GM18526 (cell line): ENCODE data around the gene SUMO3.

Experiments
- POLR2A ChIP-seq: IDR thresholded peaks from 3 replicates; pipeline ENCODE4 v1.6.1; 2011; ENCODE audit not compliant: insufficient read length; ENCODE audit errors: extremely low read depth

SUMO3 gene

DNA sequence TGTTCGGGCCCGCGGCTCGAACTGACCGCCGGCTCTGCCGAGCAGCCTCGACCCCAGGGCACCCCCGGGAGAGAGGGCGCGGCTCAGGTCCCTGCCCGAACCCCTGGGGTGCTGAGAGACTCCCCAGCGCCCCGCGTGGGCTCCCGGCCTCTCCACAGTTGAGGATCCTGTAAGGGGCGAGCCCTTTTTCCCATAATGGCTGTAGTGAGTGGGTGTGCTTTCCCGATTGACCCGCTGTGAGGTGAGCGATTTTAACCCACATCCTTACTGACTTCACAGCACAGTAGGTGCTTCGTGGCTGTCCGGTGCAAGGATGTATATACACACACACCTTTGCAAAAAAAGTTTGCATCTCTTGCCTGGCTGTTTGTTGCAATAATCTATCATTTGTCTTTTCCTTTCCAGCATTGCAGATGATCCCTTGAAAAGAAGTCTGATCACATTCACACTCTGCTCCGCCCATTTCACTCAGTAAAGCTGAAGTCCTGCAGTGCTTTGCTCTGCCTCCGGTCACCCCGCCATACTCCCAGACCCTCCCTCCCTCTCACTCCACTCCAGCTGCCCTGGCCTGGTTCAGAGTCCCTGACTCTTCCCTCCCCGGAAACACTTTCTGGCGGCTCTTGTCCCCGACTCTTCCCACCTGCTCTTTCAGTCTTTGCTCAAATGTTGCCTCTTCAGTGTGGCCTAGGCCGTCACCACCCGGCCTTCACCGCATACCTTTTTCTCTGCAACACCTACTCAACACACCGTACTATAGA, 15.3 kb downstream of the SUMO3 start:
- peak; percentile 15 for TF ChIP-seq POLR2A

DNA sequence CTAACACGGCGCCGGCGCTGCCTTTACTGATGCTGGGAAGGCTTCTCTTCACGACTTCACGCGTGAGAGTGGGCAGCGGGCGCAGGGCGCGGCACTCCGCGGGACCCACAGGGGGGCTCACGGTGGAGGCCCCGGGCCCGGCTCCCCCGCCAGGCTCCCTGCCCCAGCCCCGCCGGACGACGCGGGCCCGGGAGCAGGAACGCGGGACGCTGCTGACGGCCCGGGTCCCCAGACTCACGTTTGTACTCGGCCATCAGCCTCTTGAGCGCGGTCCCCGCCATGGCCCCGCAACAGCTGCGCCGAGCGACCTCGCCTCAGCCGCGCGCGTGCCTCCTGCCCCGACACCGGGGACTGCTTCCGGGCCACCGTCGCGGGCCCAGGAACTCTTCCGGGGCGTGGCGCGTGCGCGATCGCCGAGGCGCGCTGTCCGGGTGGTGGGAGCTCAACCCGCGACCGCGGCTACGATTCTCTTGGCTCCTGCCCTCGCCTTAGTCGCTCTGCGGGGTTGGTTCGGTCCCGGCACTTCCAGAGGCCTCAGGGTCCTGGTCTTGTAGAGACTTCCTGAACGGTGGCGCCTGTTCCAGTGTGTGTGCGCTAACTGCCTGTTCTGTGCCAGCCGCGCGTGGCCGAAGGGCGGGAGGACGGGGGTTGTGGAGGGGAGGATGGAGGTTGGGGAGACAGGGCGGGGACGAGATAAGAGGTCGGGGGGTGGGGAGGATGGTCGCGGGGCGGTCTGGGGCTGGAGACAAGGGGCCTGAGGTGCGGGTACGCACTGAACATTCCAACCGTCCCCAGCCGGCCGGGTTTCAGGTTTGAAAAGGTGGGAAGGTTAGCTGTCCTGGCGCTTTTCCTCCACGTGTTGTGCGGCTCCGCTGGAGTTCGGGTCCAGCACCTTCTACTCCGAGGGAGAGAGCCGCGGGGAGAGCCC, 16.1 kb downstream of the SUMO3 start, which contains the start of gene UBE2G2:
Gene UBE2G2, minus strand, starts transcription at position 353 of the 928 bp plus-strand sequence. Its CDS starts 72 bp downstream, at position 281.
- TF ChIP-seq POLR2A: peak; percentile 91

DNA sequence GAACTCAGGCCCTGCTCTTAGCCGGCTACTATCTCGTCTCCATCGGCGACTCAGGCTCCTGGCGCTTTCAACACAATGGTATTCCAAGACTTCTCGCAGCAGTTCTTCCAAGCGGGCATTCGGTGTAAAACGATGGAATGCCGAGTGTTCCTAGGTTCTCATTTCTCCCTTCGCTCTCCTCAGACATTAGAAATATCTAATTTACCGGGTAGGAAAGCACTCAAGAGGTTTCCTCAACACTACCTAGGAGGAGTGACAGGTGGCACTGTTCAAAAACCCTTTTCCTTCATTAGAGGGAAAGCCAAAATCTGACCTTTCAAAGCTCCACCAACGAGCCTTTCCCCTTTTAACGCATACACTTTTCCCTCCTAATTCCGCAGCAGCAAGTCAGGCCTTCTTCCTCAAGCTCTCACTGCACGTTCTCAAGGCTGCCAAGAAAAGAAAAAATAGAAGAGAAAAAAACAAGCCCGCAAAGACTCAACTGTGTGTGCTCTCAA, 16.8 kb downstream of the SUMO3 start:
- TF ChIP-seq POLR2A: no peak

DNA sequence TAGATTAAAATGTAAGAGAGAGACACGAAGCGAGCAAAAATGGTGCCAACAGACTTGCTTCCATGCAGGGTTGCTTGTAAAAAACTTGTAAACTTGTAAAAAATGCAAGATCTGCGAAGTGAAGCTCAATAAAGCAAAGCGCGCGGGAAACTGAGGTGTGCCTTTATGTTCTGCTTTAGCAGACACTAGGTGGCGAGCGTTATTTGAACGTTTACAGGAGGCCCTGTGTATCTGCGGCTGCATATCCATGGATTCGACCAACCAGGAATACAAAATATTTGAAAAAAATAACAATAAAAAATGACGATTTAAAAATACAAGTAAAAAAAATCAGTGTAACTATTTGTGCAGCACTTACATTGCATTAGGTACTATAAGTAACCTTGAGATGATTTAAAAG, 17.8 kb downstream of the SUMO3 start:
- TF ChIP-seq POLR2A: no peak

DNA sequence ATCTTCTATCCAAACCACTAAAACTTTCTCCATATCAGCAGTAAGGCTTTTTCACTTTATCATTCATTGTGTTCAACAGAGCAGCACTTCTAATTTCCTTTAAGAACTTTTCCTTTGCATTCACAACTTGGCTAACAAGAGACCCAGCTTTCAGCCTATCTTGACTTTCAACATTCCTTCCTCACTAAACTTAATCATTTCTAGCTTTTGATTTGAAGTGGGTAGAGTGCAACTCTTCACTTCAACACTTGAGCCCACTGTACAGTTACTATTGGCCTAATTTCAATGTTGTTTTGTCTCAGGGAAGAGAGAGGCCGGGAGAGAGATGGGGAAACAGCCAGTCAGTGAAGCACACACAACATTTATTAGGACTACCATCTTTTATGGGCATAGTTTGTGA, 18.2 kb downstream of the SUMO3 start:
- no peak for TF ChIP-seq POLR2A

DNA sequence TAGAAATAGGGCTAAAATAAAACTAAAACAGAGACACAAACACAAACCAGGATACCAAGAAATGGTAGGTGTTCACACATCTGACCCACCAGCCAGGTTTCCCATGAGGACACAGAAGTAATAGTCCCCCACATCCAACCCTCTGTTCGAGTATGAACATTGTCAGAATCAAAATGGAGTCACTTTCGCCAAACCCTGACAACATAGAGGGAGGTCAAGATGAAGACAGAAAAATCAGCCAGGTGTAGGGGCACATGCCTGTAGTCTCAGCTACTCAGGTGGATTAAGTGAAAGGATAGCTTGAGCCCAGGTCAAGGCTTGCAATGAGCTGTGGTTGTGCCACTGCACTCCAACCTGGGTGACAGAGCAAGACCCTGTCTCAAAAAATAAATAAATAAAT, 20.1 kb downstream of the SUMO3 start:
- no peak for TF ChIP-seq POLR2A

DNA sequence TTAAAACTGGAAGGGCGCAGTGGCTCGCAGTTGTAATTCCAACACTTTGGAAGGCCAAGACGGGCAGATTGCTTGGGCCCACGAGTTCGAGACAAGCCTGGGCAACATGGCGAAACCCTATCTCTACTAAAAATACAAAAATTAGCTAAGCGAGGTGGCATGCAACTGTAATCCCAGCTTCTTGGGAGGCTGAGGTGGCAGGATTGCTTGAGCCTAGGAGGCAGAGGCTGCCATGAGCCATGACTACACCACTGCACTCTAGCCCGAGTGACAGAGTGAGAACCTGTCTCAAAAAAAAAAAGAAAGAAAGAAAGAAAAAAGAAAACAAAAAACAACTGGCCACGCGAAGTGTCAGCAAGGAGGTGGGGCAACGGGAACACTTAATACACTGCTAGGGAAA, 22.5 kb downstream of the SUMO3 start:
- no peak for TF ChIP-seq POLR2A

DNA sequence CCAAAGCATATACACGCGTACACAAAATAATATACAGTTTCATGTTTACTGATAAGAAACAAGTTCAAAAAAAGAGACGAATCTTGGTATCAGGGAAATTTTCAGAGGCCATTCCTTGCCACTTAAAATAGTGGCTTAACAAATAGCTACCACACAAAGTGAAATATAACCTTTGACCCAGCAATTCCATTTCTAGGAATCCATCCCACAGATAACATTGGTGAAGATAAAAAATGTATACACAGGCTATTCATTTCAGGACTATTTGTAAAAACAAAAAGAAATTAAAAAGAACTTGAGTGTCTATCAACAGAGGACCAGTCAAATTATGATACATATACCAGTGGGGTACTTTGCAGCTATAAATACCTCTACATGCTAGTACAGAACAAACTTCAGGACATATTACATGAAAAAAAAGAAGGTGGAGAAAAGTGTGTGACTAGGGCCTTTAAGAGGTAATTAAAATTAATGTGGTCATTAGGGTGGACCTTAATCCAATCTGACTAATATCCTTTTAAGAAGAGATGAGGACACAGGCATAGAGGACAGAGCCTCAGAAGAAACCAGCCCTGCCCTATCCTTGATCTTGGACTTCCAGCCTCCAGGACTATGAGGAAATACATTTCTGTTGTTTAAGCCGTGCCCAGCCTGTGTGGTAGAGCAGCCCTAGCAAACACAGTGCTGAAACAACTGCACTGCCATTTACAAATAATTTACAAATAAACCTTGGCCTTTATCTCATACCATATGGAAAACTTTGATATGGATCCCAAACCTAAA, 24.1 kb downstream of the SUMO3 start:
- TF ChIP-seq POLR2A: no peak

DNA sequence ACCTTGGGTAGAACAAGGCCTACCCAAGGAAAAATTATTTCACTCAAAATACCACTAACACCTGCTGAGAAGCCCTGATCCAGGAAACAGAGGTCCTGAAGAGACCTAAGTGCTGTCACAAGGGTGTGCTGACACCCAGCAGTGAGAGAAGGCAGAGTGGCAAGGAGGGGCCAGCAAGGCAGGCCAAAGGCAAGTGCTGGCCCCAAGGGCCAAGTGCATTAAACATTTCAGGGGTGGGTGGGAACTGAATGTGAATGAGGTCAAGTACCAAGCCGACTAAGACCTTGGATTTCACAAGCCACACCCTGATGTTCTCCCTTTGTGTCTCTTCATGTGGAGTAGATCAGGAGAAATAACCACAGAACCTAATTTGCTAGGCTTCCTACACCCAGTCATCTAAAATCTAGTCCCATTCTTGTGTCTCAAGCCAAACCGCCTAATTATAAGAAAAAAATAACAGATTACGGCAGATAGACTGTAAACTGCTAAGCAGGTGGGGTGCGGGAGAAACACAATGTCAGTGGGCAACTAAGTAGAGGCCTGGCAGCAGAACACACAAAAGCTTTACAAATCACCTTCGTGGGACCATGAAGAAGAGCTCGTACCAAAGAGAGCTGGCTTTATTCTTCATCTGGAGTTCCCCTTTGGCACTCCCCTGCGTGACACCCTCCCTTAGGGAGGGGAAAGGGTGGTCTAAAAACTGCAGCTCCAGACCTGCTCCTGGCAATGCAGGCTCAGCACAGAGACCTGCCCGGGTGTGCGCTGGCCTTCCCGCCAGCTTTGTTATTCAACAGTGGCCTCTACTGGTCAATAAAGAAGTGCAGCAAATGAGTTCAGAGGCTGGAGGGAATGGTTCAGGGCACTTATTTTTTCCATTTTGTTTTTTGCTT, 24.9 kb downstream of the SUMO3 start:
- TF ChIP-seq POLR2A: no peak

DNA sequence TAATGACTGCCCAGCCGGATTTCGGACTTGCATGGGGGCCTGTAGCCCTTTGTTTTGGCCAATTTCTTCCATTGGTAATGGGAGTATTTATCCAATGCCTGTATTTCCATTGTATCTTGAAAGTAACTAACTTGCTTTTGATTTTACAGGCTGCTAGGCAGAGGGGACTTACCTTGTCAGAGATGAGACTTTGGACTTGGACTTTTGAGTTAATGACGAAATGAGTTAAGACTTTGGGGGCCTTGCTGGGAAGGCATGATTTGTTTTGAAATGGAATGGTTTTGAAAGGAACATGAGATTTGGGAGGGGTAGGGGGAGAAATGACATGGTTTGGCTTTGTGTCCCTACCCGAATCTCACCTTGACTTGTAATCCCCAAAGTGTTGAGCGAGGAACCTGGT, 25.9 kb downstream of the SUMO3 start:
- TF ChIP-seq POLR2A: no peak

DNA sequence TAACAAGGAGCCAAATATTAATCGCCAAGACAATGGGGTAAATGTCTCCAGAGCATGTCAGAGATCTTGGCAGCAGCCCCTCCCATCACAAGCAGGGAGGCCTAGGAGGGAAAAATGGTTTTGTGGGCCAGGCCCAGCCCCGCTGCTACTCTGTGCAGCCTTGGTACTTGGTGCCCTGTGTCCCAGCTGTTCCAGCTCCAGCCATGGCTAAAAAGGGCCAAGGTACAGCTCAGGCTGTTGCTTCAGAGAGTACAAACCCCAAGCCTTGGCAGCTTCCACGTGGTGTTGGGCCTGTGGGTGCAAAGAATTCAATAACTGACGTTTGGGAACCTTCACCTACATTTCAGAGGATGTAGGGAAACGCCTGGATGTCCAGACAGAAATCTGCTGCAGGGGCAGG, 26.6 kb downstream of the SUMO3 start:
- TF ChIP-seq POLR2A: no peak

DNA sequence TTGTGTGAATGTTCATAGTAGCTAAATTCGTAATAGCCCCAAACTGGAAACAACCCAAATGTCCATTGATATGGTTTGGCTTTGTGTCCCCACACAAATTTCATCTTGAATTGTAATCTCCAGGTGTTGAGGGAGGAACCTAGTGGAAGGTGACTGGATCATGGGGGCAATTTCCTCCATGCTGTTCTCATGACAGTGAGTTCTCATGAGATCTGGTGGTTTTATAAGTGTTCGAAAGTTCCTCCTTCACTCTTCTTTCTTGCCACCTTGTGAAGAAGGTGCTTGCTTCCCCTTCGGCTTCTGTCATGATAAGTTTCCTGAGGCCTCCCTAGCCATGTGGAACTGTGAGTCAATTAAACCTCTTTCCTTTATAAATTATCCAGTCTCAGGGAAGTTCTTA, 27.5 kb downstream of the SUMO3 start:
- TF ChIP-seq POLR2A: no peak

DNA sequence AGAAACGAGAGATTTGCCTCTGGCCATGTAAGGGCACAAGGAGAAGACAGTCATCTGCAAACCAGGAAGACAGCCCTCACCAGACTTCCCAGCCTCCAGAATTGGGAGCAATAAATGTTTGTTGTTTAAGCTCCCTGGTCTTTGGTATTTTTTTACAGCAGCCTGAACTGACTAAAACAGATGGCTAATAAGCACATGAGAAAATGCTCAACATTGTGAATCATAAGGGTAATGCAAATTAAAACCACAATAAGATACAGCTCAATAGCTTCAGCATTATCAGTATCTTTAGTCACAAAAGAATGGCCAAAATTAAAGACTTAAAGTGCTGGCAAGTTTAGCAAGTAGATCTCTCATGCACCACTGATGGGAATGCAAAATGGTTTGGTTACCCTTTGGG, 28.0 kb downstream of the SUMO3 start:
- no peak for TF ChIP-seq POLR2A

DNA sequence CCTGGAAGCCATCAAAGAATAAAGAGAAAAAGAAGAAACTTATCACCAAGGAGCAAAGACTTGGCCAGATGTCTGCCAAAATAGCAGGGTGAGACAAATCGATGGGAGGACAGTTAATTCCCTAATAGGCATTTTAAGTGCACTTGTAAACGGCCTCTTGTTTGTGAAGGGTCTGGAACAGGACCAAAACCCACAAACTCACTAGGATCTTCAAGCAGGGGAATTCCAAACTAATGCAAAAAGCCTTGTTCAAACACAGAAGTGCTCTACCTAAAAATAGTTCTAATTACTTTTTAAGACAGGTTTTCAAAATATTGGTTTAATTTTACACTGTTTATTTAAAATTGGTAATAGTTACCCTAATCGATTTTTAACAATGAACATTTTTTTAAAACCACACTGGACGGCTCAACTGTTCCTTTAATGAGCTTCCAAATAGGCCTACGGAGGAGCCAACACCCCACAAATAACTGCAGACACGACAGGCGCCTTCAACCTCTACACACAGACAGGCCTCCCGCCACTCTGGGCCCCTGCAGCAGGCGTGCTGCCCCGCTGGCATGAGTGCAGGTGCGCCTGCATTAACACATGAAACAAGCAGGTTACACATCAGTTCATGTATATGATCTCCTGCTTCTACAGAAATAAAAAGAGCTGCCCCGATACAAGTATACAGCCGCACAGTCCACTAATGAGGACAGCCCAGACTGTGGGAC, 32.1 kb downstream of the SUMO3 start:
- TF ChIP-seq POLR2A: no peak
